LHCN-M2 (cell line): ENCODE measurements around the gene C16orf90. TPM values are rescaled to one million over a fixed set of nuclear protein-coding genes. Genes with fewer than 3 reads are reported as not detected.
A peak's percentile ranks its signal among the peaks of the same experiment; 100 is the strongest.

ENCODE experiments used
- DNase-seq: peaks from one replicate; pipeline ENCODE4 v3.0.0-alpha.2; 2012; ENCODE audit warnings: low read depth
- total RNA-seq: library from RNA; depleted of rRNA; stranded (reverse); fragments of >200 nt; gene quantifications from 2 replicates; pipeline ENCODE4 v1.2.3, GENCODE V29; 2014; rRNA removed

Gene C16orf90
- total RNA-seq, 1 experiment from 2014 or later: not detected

- peak; percentile 63 for DNase-seq
Observed at GRCh38 chr16:3467921-3468320, 27.4 kb downstream of the C16orf90 start.

- DNase-seq: no peak
Observed at GRCh38 chr16:3467182-3467581, 28.1 kb downstream of the C16orf90 start.

- DNase-seq: no peak
Observed at GRCh38 chr16:3465911-3466584, 29.2 kb downstream of the C16orf90 start.

- no peak for DNase-seq
Observed at GRCh38 chr16:3465301-3465700, 30.0 kb downstream of the C16orf90 start.

GRCh38 chr16:3461151-3461550, 34.1 kb downstream of the C16orf90 start:
- no peak for DNase-seq

- no peak for DNase-seq
Observed at GRCh38 chr16:3460585-3460984, 34.7 kb downstream of the C16orf90 start.

GRCh38 chr16:3460121-3460520, 35.2 kb downstream of the C16orf90 start:
- no peak for DNase-seq

GRCh38 chr16:3459401-3460090, 35.7 kb downstream of the C16orf90 start:
- no peak for DNase-seq

- no peak for DNase-seq
Observed at GRCh38 chr16:3458852-3459361, 36.4 kb downstream of the C16orf90 start.

GRCh38 chr16:3458278-3458851, 36.9 kb downstream of the C16orf90 start:
- no peak for DNase-seq

GRCh38 chr16:3457434-3458252, 37.6 kb downstream of the C16orf90 start:
- DNase-seq: peak; percentile 87

GRCh38 chr16:3454631-3455147, 40.6 kb downstream of the C16orf90 start:
- no peak for DNase-seq

GRCh38 chr16:3454093-3454492, 41.2 kb downstream of the C16orf90 start:
- DNase-seq: no peak

- DNase-seq: peak; percentile 64
Observed at GRCh38 chr16:3444032-3444388, 51.3 kb downstream of the C16orf90 start.

Other genes with a start within 250 kb of the C16orf90 start
- gene MEFV, start 238.9 kb downstream of the C16orf90 start, total RNA-seq: 0.06 TPM in 1 of 2 replicates, not detected in the other
- gene ZNF263, start 212.0 kb downstream of the C16orf90 start, total RNA-seq: 35.5 and 43.5 TPM in 2 replicates
- 2.3 and 3.9 TPM in 2 replicates for gene TIGD7, start 190.1 kb downstream of the C16orf90 start, total RNA-seq
- 15.8 and 18.7 TPM in 2 replicates for gene ZNF75A, start 190.0 kb downstream of the C16orf90 start, total RNA-seq
- gene OR2C1, start 139.6 kb downstream of the C16orf90 start, total RNA-seq: 0.17 TPM in 1 of 2 replicates, not detected in the other
- 9.4 and 14.5 TPM in 2 replicates for gene ZSCAN32, start 94.5 kb downstream of the C16orf90 start, total RNA-seq
- 10.7 and 13.4 TPM in 2 replicates for gene ZNF174, start 94.3 kb downstream of the C16orf90 start, total RNA-seq
- 1.9 TPM in 2 replicates for gene ZNF597, start 52.0 kb downstream of the C16orf90 start, total RNA-seq
- 10.5 and 50.2 TPM in 2 replicates for gene NAA60, start 51.8 kb downstream of the C16orf90 start, total RNA-seq
- 17.8 and 18.8 TPM in 2 replicates for gene CLUAP1, start 5.5 kb upstream of the C16orf90 start, total RNA-seq
- not detected in 2 replicates for gene NLRC3, start 81.9 kb upstream of the C16orf90 start, total RNA-seq
- 6.8 and 7.0 TPM in 2 replicates for gene SLX4, start 116.1 kb upstream of the C16orf90 start, total RNA-seq
- gene DNASE1, start 159.2 kb upstream of the C16orf90 start, total RNA-seq: 7.3 and 10.6 TPM in 2 replicates
- 56.0 and 63.1 TPM in 2 replicates for gene TRAP1, start 222.0 kb upstream of the C16orf90 start, total RNA-seq